ENCODE measurements around the gene SOBP.

DNA sequence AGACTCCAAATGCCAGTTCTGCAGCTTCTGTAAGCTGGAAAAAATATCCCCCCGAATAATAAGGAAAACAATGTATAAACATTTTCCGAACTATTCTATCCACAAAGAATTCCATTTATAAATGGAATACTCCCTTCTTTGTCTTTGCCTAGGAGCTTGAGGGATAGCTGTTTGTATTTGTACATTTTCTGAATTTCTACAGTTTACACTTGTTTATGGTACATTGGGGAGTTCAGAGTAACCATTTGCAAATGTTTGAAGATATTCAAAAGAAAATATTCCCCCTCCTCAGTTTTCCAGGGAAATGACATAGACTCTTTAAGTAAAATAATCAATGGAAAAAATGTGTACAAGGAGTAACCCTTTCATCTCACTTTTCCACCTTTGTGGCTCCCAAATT lies 149.6 kb downstream of the SOBP start:
- TF ChIP-seq CTCF (conservative IDR thresholded peaks at IDR 0.05) = no peak
- TF ChIP-seq EZH2 (IDR thresholded peaks at IDR 0.05; ENCODE audit: low read depth) = no peak

Measured in PC-9 (cell line).